NCI-H128 (cell line): ENCODE results near the gene ZSWIM3.
"Not testable (repeated sequence)": the region's sequence is repeated elsewhere in the genome, so short reads cannot be mapped to it uniquely, and the experiment has no call there.

Source experiments
- DNase-seq: peaks from one replicate; lab custom pipeline; 2025; ENCODE audit not compliant: unreplicated experiment; lab: John Stamatoyannopoulos, UW

Gene ZSWIM3

DNA sequence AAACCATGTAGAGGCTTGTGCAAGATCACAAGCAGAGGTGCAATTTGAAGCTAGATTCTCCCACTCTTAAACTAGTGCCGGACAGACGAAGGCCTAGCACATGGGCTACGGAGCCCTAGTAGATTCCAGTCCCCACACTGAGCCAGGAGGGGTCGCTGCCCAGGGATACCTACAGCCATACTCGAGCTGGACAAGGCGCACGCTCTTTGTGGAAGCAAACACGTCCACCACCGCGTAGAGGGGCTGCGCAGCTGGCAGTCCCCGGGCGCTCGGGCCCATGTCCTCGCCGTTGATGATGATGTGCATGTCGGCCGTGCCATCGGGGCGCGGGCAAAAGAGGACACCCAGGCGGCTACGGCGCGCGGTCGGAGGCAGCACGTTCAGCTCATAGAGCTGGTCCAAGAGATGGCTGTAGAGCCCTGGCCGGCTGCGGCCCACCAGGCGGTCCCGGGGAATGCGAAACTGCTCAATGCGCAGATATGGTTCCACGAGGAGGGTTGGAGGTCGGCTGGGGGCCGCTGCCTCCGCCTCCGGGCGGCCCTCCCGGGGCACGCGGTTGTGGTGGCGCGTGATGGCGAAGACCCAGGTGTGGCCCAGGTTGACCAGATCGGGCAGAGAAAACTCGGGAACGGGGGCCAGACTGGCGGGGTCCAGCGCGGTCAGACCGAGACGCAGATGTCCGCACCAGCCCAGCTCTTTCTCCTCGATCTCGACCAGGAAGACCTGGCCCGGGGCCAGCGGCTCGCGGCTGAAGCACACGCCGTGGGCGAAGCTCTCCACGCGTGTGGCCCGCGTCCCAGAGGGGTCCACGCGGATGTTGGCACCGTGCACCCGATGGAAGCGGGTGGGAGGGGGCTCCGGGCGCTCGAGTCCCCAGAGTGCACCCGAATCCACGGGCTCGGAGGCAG is 32.9 kb downstream of the ZSWIM3 start:
- peak; percentile 31 for DNase-seq

DNA sequence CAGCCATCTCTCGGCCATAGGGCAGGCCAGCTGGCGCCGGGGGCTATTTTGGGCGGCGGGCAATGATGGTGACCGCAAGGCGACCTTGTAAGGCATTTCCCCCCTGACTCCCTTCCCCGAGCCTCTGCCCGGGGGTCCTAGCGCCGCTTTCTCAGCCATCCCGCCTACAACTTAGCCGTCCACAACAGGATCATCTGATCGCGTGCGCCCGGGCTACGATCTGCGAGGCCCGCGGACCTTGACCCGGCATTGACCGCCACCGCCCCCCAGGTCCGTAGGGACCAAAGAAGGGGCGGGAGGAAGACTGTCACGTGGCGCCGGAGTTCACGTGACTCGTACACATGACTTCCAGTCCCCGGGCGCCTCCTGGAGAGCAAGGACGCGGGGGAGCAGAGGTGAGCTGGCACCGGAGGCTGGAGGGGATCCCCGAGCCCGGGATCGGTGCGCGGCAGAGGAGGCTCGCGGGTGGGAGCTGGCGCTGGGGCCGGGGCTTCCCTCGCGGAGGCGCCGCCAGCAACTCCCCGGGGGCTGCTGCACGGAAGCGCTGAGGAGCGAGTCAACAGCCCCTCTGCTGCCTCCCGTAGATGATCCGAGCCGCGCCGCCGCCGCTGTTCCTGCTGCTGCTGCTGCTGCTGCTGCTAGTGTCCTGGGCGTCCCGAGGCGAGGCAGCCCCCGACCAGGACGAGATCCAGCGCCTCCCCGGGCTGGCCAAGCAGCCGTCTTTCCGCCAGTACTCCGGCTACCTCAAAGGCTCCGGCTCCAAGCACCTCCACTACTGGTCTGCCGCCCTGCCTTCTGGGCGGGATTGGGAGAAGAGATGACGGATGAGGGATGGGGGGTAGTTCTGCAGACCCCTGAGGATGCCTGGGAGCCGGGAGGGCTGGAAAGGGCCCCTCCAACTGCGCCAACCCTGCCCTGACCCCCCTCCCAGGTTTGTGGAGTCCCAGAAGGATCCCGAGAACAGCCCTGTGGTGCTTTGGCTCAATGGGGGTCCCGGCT is 33.9 kb downstream of the ZSWIM3 start, which contains the start of the genes CTSA and NEURL2:
CTSA (plus strand) TSS at position 351 of the 999 bp plus-strand sequence; CDS start at position 585, 234 bp downstream.
NEURL2 (minus strand) TSS at position 224 of the 999 bp plus-strand sequence; CDS start at position 7, 217 bp downstream.
- DNase-seq = peak; percentile 55

GRCh38 chr20:45892049-45892825 is 34.8 kb downstream of the ZSWIM3 start:
- DNase-seq = no peak

DNA sequence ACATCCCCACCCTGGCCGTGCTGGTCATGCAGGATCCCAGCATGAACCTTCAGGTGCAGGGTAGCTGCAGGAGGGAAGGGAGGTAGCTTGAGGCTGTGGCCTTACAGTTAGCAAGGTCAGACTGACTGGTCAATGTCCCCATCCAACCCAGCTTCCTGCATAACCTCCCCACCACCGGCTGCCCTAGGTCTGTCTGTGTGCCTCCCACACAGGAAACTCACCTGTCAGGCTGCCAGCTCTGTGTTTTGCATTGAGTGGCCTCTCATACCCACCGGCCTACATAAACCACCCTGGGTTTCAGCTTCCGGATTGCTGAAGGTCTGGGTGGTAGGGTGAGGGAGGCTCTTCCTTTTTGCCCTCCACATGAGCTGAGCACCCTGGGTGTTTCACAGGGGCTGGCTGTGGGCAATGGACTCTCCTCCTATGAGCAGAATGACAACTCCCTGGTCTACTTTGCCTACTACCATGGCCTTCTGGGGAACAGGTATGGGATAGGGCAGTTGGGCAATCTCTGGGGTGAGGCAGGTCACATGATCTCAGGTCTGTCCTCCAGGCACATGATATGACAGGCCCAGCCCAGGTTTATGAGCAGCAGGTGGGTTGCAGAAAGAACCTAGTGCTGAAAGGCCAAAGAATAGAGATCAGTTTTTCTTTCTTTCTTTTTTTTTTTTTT is 35.5 kb downstream of the ZSWIM3 start:
- no peak for DNase-seq

DNA sequence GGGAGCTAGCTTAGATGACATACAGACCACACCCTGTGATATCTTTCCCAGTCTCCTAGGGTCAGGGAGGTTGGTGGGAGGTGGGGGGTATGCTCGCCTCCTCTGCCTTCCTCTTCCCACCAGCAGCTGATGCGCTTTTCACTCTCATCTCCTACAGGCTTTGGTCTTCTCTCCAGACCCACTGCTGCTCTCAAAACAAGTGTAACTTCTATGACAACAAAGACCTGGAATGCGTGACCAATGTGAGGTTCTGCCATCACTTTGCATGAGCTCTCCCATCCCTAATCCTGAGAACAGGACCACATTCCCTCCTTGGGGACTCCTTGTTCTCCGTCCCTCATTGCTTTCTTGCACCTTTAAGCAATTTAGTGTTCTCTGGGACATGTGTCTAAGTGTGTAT is 36.4 kb downstream of the ZSWIM3 start:
- no peak for DNase-seq

- DNase-seq = no peak
Measured at GRCh38 chr20:45894797-45895196, 37.4 kb downstream of the ZSWIM3 start.

- no peak for DNase-seq
Measured at GRCh38 chr20:45896641-45897161, 39.3 kb downstream of the ZSWIM3 start.

- DNase-seq = no peak
Measured at GRCh38 chr20:45897289-45897688, 39.9 kb downstream of the ZSWIM3 start.

GRCh38 chr20:45897692-45898091 is 40.3 kb downstream of the ZSWIM3 start:
- DNase-seq = no peak

DNA sequence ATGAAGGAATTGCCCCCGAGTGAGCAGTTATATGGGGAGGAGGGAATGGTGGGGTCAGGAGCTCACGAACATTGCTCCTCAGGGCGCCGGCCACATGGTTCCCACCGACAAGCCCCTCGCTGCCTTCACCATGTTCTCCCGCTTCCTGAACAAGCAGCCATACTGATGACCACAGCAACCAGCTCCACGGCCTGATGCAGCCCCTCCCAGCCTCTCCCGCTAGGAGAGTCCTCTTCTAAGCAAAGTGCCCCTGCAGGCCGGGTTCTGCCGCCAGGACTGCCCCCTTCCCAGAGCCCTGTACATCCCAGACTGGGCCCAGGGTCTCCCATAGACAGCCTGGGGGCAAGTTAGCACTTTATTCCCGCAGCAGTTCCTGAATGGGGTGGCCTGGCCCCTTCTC is 40.9 kb downstream of the ZSWIM3 start:
- no peak for DNase-seq

DNA sequence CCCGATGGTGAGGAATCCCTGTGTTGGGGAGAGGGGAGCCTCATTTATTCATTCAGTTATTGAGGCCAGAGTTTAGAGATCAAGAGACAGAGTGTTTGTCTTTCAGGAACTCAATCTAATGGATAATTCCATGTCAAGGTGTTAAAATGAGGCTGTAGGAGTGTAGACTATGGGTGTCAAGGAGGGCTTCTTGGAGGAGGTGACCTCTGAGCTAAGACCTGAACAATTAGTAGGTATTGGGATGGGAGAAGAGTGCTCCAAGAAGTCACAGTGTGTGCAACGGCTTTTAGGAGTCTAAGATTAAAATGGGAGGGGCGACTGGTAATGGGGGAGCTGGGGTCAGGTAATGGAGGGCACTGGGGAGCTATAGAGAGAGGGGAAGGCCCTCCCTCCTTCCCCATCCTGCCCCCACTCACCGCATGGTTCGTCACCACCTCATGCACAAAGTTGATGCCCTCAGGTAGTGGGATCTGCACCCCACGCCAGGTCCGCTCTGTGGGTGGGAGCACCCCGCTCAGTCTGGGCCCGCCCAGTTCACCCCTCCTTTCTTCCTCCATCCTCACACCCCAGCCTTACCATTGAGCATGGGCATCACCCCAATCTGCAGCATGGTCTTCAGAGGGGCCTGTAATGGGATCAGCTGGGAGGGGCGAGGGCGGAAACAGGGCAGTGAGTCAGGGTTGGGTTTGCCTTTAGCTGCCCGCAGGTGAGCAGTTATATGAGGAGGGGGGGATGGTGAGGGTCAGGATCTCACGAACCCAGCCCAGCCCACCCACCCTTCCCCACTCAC is 41.8 kb downstream of the ZSWIM3 start:
- DNase-seq = no peak

GRCh38 chr20:45901332-45901731 is 43.9 kb downstream of the ZSWIM3 start:
- DNase-seq = not testable (repeated sequence)

GRCh38 chr20:45902199-45902701 is 44.8 kb downstream of the ZSWIM3 start:
- no peak for DNase-seq

GRCh38 chr20:45904583-45905504 is 47.4 kb downstream of the ZSWIM3 start:
- no peak for DNase-seq

- no peak for DNase-seq
Measured at GRCh38 chr20:45905505-45906079, 48.2 kb downstream of the ZSWIM3 start.

DNA sequence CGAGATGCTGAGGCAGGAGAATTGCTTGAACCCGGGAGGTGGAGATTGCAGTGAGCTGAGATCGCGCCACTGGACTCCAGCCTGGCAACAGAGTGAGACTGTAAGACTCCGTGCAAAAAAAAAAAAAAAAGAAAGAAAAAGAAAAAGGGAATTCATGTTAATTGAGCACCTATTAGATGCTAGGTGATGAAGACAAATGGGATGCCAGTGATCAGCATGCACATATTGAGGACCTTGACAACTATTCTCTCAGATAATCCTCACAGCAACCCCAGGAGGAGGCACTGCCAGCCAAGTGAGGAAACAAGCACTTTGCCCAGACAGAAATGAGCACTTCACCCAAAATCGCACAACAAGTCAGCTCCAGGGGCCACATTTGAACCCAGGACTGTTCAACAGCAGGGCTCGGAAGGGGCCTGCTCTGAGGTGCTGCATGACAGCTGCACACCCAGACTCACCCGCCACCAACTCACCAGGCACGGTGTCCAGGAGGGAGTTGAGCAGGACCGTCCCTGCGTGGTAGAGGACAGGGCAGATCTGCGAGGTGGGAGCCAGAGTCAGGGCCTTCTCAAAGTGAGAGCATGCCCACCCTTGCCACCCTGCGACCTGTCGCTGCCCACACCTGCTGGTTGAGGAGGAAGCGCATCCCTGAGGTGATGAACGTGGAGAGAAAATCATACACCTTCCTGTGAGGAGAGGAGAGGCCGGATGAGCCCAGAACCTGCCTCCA is 50.0 kb downstream of the ZSWIM3 start:
- DNase-seq = no peak

DNA sequence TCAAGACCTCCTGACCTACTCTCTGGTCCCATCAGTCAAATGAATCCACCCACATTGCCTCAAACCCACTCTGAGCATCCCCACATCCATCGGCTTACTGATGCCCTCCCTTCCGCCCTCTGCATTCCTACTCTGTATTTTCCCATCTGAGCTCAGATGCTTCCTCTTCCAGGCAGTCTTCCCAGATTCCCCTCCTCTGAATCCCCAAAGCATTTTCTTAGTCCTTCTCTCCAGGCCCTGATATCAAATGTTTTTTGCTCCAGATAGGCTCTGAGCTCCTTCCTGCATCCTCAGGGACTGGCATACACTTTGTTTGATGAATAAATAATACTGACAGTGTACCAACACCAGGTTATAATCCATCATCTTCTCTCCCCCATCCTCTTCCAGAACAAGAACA is 50.7 kb downstream of the ZSWIM3 start:
- DNase-seq = no peak
